H9 (cell line): ENCODE measurements around the gene PLCB1. TPM values are rescaled to one million over a fixed set of nuclear protein-coding genes. Genes with fewer than 3 reads are reported as not detected.

ENCODE experiments used
- DNase-seq: peaks from one replicate; pipeline ENCODE4 v3.0.0-alpha.2; 2017
- H2AFZ ChIP-seq: one replicate; pipeline ENCODE4 v1.6.1; 2013; ENCODE audit warnings: mild to moderate bottlenecking, low read length, control low read depth, moderate library complexity
- H2AK5ac ChIP-seq: 2 replicates; pipeline ENCODE4 v1.6.1; 2013; ENCODE audit warnings: low read length, control low read depth, mixed read lengths; ENCODE audit not compliant: insufficient read length
- H2BK120ac ChIP-seq: one replicate; pipeline ENCODE4 v1.6.1; 2013; ENCODE audit warnings: low read depth, mild to moderate bottlenecking, low read length, control low read depth, inconsistent platforms; ENCODE audit not compliant: poor library complexity, severe bottlenecking
- H2BK12ac ChIP-seq: 2 replicates; pipeline ENCODE4 v1.6.1; 2013; ENCODE audit warnings: low read length, control low read depth, mixed read lengths, low read depth; ENCODE audit not compliant: insufficient read length
- H2BK15ac ChIP-seq: 2 replicates; pipeline ENCODE4 v1.6.1; 2013; ENCODE audit warnings: low read depth, low read length, control low read depth
- H2BK20ac ChIP-seq: one replicate; pipeline ENCODE4 v1.6.1; 2013; ENCODE audit warnings: low read depth, mild to moderate bottlenecking, low read length, control low read depth, inconsistent platforms; ENCODE audit not compliant: poor library complexity, severe bottlenecking
- H2BK5ac ChIP-seq: 2 replicates; pipeline ENCODE4 v1.6.1; 2013; ENCODE audit warnings: low read length, control low read depth, mixed read lengths; ENCODE audit not compliant: insufficient read length
- H3K14ac ChIP-seq: 2 replicates; pipeline ENCODE4 v1.6.1; 2013; ENCODE audit warnings: low read length, control low read depth; ENCODE audit not compliant: insufficient read depth
- H3K18ac ChIP-seq: 2 replicates; pipeline ENCODE4 v1.6.1; 2013; ENCODE audit warnings: low read depth, mild to moderate bottlenecking, mixed read lengths, low read length, control low read depth; ENCODE audit not compliant: insufficient read length
- H3K23ac ChIP-seq: 2 replicates; pipeline ENCODE4 v1.6.1; 2013; ENCODE audit warnings: low read length, control low read depth, mixed read lengths, low read depth; ENCODE audit not compliant: insufficient read length
- H3K23me2 ChIP-seq: 2 replicates; pipeline ENCODE4 v1.6.1; 2013; ENCODE audit warnings: low read depth, mild to moderate bottlenecking, mixed read lengths, low read length, control low read depth; ENCODE audit not compliant: insufficient read length, poor library complexity, severe bottlenecking
- H3K27ac ChIP-seq: 2 replicates; pipeline ENCODE4 v1.5.1; 2013; ENCODE audit warnings: low read length, control low read depth, mixed read lengths, low read depth; ENCODE audit not compliant: insufficient read length
- H3K27me3 ChIP-seq: 2 replicates; pipeline ENCODE4 v1.6.1; 2013; ENCODE audit warnings: low read length, control low read depth, inconsistent platforms; ENCODE audit not compliant: insufficient read depth
- H3K4ac ChIP-seq: 2 replicates; pipeline ENCODE4 v1.6.1; 2013; ENCODE audit warnings: low read depth, mild to moderate bottlenecking, control low read depth, inconsistent platforms, low read length, moderate library complexity
- H3K4me1 ChIP-seq: 2 replicates; pipeline ENCODE4 v1.6.1; 2013; ENCODE audit warnings: low read length, control low read depth, inconsistent platforms; ENCODE audit not compliant: insufficient read depth
- H3K4me2 ChIP-seq: 2 replicates; pipeline ENCODE4 v1.6.1; 2013; ENCODE audit warnings: low read length, control low read depth, mixed read lengths; ENCODE audit not compliant: insufficient read length, insufficient read depth
- H3K56ac ChIP-seq: 2 replicates; pipeline ENCODE4 v1.6.1; 2013; ENCODE audit warnings: low read depth, mild to moderate bottlenecking, mixed read lengths, low read length, control low read depth; ENCODE audit not compliant: insufficient read length
- H3K79me1 ChIP-seq: 2 replicates; pipeline ENCODE4 v1.6.1; 2013; ENCODE audit warnings: low read depth, mild to moderate bottlenecking, moderate library complexity, low read length, control low read depth, inconsistent platforms; ENCODE audit not compliant: insufficient read depth, poor library complexity, severe bottlenecking
- H3K79me2 ChIP-seq: 2 replicates; pipeline ENCODE4 v1.6.1; 2013; ENCODE audit warnings: low read length, control low read depth, inconsistent platforms; ENCODE audit not compliant: insufficient read depth
- H3K9ac ChIP-seq: 2 replicates; pipeline ENCODE4 v1.6.1; 2013; ENCODE audit warnings: low read length, control low read depth, mixed read lengths; ENCODE audit not compliant: insufficient read length; ENCODE audit errors: extremely low read depth
- H3K9me3 ChIP-seq: one replicate; pipeline ENCODE4 v1.6.1; 2013; ENCODE audit warnings: low read depth, low read length, inconsistent platforms; ENCODE audit not compliant: control insufficient read depth
- H3T11ph ChIP-seq: one replicate; pipeline ENCODE4 v1.6.1; 2013; ENCODE audit warnings: mild to moderate bottlenecking, low read length, control low read depth, inconsistent platforms
- H4K20me1 ChIP-seq: one replicate; pipeline ENCODE4 v1.6.1; 2013; ENCODE audit not compliant: control insufficient read depth, insufficient read length, insufficient read depth
- H4K5ac ChIP-seq: 2 replicates; pipeline ENCODE4 v1.6.1; 2013; ENCODE audit warnings: low read depth, mild to moderate bottlenecking, mixed read lengths, low read length, control low read depth; ENCODE audit not compliant: insufficient read length
- H4K8ac ChIP-seq: replicated peaks from 2 replicates; pipeline ENCODE4 v1.6.1; 2013; ENCODE audit warnings: low read length, control low read depth, mixed read lengths, low read depth; ENCODE audit not compliant: insufficient read length
- H4K91ac ChIP-seq: 2 replicates; pipeline ENCODE4 v1.6.1; 2013; ENCODE audit warnings: low read depth, mild to moderate bottlenecking, moderate library complexity, mixed read lengths, low read length, control low read depth; ENCODE audit not compliant: insufficient read length
- H3K27ac Mint-ChIP-seq, 3 experiments: 2 replicates in 2 of 3; 3 replicates in 1 of 3; pipeline ENCODE4 v1.8.0; 2020 to 2021; ENCODE audit warnings: mixed read lengths in 3 of 3, mild to moderate bottlenecking in 1 of 3, moderate library complexity in 1 of 3
- H3K27me3 Mint-ChIP-seq: 2 replicates; pipeline ENCODE4 v1.8.0; 2021; ENCODE audit warnings: low read depth, mild to moderate bottlenecking, moderate library complexity, mixed read lengths
- H3K36me3 Mint-ChIP-seq, 3 experiments: 2 replicates in 2 of 3; 3 replicates in 1 of 3; pipeline ENCODE4 v1.8.0; 2020 to 2021; ENCODE audit warnings: low read depth in 3 of 3, mixed read lengths in 3 of 3; ENCODE audit not compliant: insufficient read depth in 1 of 3
- H3K4me1 Mint-ChIP-seq, 2 experiments: 2 replicates each; pipeline ENCODE4 v1.8.0; 2020; ENCODE audit warnings: mixed read lengths in 2 of 2
- H3K4me3 Mint-ChIP-seq, 2 experiments: 2 replicates in 1 of 2; 3 replicates in 1 of 2; pipeline ENCODE4 v1.8.0; 2020 to 2021; ENCODE audit warnings: mild to moderate bottlenecking in 2 of 2, mixed read lengths in 2 of 2, moderate library complexity in 1 of 2
- H3K9me3 Mint-ChIP-seq, 2 experiments: 2 replicates in 1 of 2; 3 replicates in 1 of 2; pipeline ENCODE4 v1.8.0; 2020; ENCODE audit warnings: mild to moderate bottlenecking in 2 of 2, mixed read lengths in 2 of 2, moderate library complexity in 1 of 2
- WGBS: extraction: QIAGEN DNeasy Blood & Tissue Kit; methylation state at CpG from one replicate; pipeline ENCODE4 v1.1.7; 2013; ENCODE audit warnings: missing lambda C conversion rate, low lambda C conversion rate, mixed read lengths; ENCODE audit not compliant: insufficient read length; ENCODE audit errors: extremely low coverage; 5-methylcytosine and 5-hydroxymethylcytosine counted together
- total RNA-seq: library from RNA; stranded (reverse); gene quantifications from 2 replicates; pipeline ENCODE4 v1.2.1, GENCODE V29; 2021
- TF ChIP-seq, protein P1 (sequence below): fragments of 200-600 bp; sonication (generic); conservative IDR thresholded peaks from 3 replicates; pipeline ENCODE4 v1.8.0; 2021; ENCODE audit warnings: antibody characterized with exemption, mild to moderate bottlenecking

PLCB1 gene
- total RNA-seq, 1 experiment from 2014 or later, result 11.5 TPM

DNA sequence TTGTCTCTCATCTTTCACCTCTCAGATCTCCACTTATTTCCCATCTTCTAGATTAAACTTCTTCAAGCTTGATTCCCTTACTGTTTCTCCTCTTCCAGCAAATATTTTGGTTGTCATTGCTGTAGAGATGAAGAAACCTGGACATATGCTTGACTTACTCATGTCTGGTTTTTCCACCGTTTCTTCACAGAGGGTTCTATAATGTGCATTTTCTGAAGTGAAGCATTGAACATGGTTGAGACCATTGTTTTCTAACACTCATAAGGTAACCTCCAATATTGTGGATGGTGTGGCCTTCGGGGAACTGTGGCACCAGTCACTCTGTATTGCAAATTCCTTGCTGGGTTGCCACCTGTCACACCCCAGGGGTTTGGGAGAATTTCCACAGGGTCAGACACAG lies 237.2 kb downstream of the PLCB1 start:
- Histone ChIP-seq H2BK5ac (no peak overlapping the region), H2BK12ac (no peak overlapping the region), H3K79me1 (no peaks in the 10 kb centered on the region), H2BK120ac (no peak overlapping the region), H3K14ac (no peak overlapping the region), H3K9me3 (no peaks in the 10 kb centered on the region), H3K56ac (no peak overlapping the region), H2BK15ac (no peak overlapping the region), H3K23ac (no peak overlapping the region), H4K8ac (no peak overlapping the region), H3K4me2 (no peak overlapping the region), H3K23me2 (no peaks in the 10 kb centered on the region), H4K20me1 (no peaks in the 10 kb centered on the region), H4K91ac (no peak overlapping the region), H3K27ac (no peak overlapping the region), H3K4me1 (no peaks in the 10 kb centered on the region), H2AFZ (no peak overlapping the region), H3T11ph (no peak overlapping the region), H2BK20ac (no peak overlapping the region), H3K9ac (no peak overlapping the region), H3K79me2 (no peaks in the 10 kb centered on the region), H3K4ac (no peak overlapping the region), H2AK5ac (no peak overlapping the region), H3K18ac (no peak overlapping the region), H3K27me3 (no peaks in the 10 kb centered on the region), H4K5ac (no peak overlapping the region)
- Mint-ChIP-seq H3K4me1 (peaks cover 3 to 5% of the 10 kb centered on the region in 2 experiments; a peak in 2 of 4 replicates), H3K9me3 (no peaks in the 10 kb centered on the region), H3K27ac (no peak overlapping the region), H3K36me3 (no peaks in the 10 kb centered on the region), H3K27me3 (no peaks in the 10 kb centered on the region), H3K4me3 (no peak overlapping the region)
- TF ChIP-seq, protein P1, sequence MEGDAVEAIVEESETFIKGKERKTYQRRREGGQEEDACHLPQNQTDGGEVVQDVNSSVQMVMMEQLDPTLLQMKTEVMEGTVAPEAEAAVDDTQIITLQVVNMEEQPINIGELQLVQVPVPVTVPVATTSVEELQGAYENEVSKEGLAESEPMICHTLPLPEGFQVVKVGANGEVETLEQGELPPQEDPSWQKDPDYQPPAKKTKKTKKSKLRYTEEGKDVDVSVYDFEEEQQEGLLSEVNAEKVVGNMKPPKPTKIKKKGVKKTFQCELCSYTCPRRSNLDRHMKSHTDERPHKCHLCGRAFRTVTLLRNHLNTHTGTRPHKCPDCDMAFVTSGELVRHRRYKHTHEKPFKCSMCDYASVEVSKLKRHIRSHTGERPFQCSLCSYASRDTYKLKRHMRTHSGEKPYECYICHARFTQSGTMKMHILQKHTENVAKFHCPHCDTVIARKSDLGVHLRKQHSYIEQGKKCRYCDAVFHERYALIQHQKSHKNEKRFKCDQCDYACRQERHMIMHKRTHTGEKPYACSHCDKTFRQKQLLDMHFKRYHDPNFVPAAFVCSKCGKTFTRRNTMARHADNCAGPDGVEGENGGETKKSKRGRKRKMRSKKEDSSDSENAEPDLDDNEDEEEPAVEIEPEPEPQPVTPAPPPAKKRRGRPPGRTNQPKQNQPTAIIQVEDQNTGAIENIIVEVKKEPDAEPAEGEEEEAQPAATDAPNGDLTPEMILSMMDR, result no peak
- no peak for DNase-seq
- no CpG with 5 or more reads among the region's 2 CpGs for WGBS
